GM10266 (cell line): ENCODE results near the gene VPS25.

Source experiments
- DNase-seq: peaks from one replicate; pipeline ENCODE4 v3.0.0; 2012; ENCODE audit errors: extremely low spot score
- CTCF ChIP-seq: IDR thresholded peaks from 2 replicates; pipeline ENCODE4 v1.5.1; 2012; ENCODE audit warnings: mild to moderate bottlenecking, low read depth; ENCODE audit not compliant: control insufficient read depth, insufficient read depth; ENCODE audit errors: missing control alignments

The VPS25 gene

GRCh38 chr17:42787266-42787665 lies 14.0 kb downstream of the VPS25 start:
- DNase-seq = no peak
- no peak for TF ChIP-seq CTCF

GRCh38 chr17:42791948-42792347 lies 18.7 kb downstream of the VPS25 start:
- DNase-seq = no peak
- TF ChIP-seq CTCF = no peak

- no peak for DNase-seq
- no peak for TF ChIP-seq CTCF
These were observed 19.3 kb downstream of the VPS25 start for GRCh38 chr17:42792545-42792944.

- no peak for TF ChIP-seq CTCF
- no peak for DNase-seq
These were observed 21.8 kb downstream of the VPS25 start for GRCh38 chr17:42795061-42795460.

GRCh38 chr17:42795465-42795864 lies 22.2 kb downstream of the VPS25 start:
- no peak for TF ChIP-seq CTCF
- DNase-seq = no peak

GRCh38 chr17:42796066-42796758 lies 23.0 kb downstream of the VPS25 start:
- no peak for TF ChIP-seq CTCF
- no peak for DNase-seq

GRCh38 chr17:42797067-42798007 lies 24.1 kb downstream of the VPS25 start:
- TF ChIP-seq CTCF = no peak
- no peak for DNase-seq
